Daoy (cell line): ENCODE data around the gene ZC3HAV1L. TPM values are rescaled to one million over a fixed set of nuclear protein-coding genes. Genes with fewer than 3 reads are reported as not detected.
A peak's percentile ranks its signal among the peaks of the same experiment; 100 is the strongest.
"Not testable (repeated sequence)": the region's sequence is repeated elsewhere in the genome, so short reads cannot be mapped to it uniquely, and the experiment has no call there.

Experiments used
- DNase-seq: peaks from one replicate; pipeline ENCODE4 v3.0.0-alpha.2; 2015; ENCODE audit warnings: low read depth
- total RNA-seq: library from RNA; depleted of rRNA; stranded (reverse); fragments of >200 nt; shearing (Covaris generic); gene quantifications from 2 replicates; pipeline ENCODE4 v1.2.3, GENCODE V29; 2014

ZC3HAV1L gene
- total RNA-seq, 1 experiment from 2014 or later: 7.9 TPM

DNA sequence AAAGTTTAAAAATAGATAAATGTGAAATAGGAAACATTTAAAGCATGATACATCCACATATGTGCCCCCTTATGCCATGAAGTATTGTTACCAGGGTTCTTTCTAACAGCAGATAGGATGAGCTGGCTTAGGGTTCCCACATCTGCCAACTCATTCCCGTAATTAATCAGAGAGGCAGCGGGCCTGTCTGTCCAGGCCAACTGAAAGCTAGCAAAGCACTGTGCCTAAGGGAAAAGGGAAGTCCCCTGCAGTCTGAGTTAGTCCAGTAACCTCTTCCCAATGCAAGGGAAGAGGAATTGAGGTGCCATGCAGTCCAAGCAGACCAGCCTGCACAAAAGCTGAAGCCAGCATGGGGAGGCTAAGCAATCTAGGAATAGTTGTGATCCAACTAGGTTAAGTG, 18.3 kb upstream of the ZC3HAV1L start:
- DNase-seq: no peak

DNA sequence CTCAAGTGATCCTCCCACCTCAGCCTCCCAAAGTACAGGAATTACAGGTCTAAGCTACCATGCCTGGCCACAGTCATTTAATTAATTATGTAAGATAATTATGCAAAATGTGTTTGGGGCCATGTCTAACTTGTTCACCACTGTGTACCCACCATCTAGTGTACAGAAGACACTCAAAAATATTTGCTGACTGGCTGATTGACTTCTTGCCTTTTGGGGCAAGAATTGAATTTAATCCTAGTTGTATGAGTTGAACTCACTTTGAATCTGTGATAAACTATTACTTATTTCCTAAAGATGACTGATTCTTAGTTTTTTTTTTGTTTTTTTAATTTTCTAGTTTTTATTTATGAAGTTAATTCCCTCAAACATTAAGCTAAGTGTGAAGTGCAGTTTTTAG, 15.8 kb upstream of the ZC3HAV1L start:
- DNase-seq: no peak

DNA sequence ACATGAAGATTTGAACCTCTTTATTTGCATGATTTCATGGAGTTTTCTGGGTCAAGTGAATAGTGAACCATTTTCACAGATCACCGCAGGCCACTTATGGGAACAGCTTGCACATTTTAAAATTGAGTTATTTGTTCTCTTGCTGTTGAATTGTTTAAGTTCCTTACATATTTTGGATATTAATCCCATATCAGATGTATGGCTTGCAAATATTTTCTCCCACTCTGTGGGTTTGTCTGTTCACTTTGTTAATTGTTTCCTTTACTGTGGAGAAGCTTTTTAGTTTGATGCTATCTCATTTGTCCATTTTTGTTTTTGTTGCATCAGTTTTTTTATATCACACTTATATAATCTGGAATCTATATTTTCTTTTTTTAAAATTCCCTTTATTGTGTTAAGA, 14.1 kb upstream of the ZC3HAV1L start:
- DNase-seq: no peak

DNA sequence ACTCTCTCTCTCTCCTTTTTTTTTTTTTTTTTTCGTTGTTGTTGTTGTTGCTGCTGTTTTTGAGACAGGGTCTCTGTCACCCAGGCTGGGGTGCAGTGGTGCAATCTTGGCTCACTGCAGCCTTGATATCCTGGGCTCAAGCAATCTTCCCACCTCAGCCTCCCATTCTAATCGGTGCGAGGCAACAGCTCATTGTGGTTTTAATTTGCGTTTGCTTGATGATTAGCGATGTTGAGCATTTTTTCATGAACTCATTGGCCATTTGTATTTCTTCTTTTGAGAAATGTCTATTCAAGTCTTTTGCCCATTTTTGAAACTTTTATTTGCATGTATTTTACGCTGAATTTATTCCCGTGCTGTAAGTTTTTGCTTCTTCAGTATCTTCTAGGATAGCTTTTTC, 13.3 kb upstream of the ZC3HAV1L start:
- DNase-seq: no peak

DNA sequence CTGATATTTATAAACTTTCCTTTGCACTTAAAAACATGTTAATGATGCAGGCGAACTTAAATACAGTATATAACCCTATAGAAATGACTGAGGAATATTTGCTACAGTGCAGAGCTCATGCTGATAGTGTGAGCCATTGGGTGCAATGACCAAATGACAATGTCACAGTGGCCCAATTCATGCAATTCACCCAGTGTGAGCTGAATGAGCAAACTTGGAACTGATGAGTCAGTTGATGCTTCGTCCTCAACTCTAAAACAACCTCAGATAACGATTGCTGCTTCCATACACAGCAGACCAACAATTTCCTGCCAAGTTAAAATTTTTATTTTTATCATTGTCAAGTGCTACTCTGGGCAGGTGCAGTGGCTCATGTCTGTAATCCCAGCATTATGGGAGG, 12.1 kb upstream of the ZC3HAV1L start:
- DNase-seq: no peak

DNA sequence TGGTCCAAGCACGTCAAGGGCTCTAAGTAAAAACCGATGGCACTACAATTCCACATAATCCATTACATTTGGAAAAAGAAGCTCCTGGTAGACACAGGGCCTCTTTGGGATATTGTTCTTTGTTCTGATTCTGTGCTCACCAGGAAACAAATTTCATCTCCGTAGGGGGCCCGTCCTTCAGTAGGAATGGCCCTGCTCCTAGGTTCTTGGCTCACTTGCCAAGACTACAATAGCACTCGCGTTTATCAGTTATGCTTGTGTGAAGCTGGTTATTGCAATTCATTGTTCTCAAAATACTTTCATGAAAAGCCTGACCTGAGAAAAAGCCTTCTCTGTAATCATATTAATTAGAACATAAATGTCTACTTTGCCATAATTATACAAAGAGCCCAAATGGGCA, 10.3 kb upstream of the ZC3HAV1L start:
- no peak for DNase-seq

DNA sequence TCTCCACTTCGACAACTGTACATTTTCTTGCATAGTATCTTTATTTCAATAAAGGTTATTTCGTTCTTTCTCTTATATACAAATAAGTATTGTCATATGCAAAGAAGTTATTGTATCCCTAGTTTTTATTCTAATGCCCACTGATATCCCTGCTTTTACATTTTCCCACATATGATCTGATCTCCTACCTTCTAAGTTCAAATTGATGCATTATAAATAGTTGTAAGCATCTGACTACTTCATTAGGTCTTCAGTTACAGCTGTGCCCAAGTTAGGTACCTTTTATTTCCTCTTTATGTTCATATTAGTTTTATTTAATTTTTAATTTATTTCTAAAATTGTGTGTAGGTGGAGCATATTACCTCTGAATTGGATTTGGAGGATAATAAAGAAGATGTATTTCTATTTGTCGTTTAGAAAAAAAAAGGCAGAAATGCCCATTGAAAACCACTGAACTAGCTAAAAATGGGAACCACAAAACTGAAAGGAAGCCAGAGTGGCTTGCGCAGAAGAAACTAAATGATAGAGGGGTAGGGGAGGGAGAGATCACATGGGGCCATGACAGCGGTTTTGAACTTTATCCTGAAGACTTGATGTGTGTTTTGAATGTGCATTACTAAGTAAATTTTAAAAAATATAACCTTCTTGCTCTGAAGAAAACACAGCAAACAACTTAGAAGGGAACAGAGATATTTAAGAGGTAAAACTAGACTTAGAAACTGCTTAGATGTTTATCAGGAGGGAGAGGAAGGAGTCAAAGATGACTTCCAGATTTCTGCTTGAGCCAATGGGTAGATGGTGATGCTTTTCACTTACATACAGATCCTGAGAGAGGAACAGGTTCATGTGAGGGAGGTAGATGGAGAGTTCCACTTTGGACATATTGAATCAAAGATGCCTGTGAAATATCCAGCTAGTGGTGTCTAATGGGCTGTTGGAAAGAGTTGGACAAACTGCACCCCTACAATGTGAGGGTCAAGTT, 9.3 kb upstream of the ZC3HAV1L start:
- no peak for DNase-seq

DNA sequence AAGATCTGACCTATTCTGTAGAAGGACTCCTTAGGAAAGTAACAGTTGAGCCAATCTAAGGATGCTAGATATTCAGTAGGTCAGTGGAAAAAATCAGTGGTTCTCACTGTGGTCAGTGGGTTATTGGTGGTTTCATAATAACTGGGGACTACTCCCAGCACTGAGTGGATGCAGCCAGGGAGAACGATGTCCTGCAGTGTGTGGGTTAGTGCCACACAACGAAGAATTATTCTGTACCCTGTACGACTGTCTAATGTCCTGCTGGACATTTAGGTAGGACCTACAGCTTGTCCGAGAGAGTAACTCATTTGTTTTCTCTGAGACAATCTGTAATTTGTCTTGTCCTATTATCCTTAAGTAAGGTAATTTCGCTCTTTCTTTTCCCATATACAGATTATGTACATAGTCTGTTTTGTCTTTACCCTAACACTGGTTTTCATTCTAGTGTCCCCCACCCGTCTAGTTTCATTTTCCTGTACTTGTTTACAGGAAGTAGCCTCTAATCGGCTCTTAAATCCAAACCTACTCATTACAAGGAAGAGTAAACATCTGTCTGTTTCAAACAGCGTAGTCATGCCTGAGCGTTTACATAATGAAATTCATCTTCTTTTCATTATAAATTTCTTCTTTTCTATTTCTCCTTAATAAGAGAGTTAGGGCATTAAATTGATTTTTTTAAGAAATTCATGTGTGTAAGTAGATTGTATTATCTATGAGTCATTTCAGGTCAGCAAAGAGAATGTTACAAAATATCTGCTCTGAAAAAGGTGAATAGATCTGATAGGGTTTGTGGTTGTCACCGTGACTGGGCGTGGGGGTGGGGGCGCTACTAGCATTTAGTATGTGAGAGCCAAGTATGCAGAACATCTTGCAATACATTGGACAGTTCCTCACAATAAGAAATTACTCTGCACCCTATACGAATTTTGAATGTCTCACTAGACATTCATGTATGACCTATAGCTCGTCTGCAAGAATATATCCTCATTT, 8.3 kb upstream of the ZC3HAV1L start:
- DNase-seq: no peak

DNA sequence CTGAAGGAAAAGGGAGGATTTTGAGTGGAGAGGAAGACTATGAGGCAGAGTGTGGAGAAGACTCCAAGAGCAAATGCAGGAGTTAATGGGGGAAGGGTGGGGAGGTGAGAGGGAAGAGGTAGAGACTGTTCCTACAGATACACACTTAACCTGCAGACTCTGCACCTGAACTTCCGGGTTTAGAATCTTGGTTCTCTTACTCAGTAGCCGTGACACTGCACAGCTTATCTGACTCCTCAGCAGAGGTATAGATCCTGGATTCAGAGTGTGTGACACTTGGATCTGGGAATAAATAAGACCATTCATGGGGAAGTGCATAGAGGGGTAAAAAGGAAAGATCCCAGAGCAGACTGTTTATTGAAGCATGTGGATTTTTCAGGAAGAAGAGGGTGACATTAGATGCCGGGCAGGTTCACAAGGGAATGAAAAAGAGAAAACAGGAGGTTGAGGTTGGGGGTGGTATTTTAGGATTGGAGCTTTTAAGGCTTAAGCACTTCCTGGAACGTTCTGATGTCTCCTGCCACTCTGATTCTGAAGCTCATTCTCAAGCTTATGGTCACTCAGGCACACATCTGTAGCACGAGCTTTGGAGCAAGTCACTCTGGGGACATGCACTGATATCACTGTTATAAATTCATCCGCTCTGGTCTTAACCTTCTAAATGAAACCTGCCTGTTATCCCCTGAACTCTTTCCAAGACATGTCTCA, 5.7 kb upstream of the ZC3HAV1L start:
- DNase-seq: no peak

DNA sequence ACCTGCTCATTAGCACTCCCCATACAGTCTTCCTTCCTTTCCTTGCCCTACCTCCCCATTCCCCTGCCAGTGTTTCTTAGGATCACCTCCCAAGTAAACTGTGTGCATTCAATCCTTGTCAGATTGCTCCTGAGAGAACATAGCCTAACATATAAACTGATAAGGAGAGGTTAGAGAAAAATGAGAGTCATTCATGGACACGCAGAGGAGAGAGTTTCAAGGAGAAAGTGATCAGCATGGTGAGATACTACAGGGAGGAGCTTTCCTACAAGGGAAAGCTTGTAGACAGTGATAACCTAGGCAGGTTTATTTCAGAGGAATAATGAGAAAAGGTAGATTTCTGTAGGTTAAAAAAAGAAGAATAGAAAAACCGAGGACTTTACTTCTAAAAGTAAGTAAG, 2.8 kb upstream of the ZC3HAV1L start:
- no peak for DNase-seq

DNA sequence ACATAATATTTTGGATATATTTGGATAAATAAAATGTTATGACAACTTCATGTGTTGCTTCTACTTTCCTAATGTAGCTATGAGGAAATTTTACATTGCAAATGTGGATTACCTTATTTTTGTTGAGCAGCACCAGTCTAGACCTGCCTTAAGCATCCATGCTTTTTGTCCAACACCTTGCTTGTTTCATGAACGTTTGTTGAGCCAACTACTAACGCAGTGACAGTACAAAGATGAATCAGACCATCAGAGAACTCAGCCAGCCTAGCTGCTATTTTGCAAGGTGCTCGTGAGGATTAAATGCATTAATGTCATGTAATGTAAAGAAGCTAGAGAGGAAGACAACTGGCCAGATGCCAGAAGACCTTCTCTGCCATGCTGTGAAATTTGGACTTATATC, 1.1 kb upstream of the ZC3HAV1L start:
- no peak for DNase-seq

DNA sequence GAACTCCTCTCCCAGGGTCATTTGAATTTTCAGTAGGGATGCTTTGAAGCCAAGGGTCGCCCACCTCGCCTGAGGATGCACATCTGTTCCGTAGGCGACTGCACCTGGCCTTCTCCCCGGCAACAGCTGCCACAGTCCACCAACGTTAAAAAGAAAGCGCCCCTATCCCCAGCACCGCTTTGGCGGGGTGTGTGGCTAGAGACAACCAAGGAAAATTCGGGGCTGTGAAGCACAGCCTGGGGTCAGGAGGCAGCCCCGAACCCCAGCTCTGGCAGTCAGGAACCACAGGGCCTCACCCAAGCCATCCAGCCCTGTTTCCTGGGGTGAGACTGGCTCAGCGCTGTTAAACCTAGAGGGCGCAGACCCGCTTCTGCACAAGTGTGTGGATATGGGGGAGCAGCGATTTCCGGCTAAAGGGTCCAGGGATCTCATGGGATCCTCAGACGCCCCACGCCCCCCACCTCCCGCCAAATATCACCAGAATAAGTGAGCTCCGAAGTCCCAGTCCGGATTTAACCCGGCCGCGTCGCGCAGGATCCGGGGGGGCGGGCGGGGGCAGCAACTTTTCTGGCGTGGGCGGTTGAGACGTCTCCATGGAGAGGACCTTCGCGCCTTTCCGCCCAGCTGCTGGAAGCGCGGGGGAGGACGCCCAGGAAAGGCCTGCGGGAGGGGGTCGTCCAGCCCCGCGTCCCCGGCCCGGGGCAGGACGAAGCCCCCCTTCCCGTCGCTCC, 822 bp downstream of the ZC3HAV1L start:
- DNase-seq: peak; percentile 50

DNA sequence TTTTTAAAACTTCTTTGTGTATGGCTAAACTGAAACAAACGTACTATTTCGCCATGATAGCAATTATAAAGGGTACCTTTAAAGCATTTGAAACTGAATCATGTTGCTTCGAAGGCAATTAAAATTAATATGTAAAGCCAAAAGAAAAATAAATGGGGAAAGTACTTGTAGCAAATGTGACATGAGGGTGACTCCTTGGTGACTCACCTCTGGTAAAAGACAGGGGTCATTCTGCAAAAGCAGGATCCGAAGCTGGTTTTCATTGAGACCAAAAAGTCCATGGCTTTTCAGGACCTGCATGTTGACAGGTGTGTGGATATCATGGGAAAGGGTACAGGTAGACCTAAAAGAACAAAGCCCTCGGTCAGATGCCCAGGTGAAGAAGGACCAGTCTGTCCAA, 1.5 kb downstream of the ZC3HAV1L start:
- peak; percentile 35 for DNase-seq

DNA sequence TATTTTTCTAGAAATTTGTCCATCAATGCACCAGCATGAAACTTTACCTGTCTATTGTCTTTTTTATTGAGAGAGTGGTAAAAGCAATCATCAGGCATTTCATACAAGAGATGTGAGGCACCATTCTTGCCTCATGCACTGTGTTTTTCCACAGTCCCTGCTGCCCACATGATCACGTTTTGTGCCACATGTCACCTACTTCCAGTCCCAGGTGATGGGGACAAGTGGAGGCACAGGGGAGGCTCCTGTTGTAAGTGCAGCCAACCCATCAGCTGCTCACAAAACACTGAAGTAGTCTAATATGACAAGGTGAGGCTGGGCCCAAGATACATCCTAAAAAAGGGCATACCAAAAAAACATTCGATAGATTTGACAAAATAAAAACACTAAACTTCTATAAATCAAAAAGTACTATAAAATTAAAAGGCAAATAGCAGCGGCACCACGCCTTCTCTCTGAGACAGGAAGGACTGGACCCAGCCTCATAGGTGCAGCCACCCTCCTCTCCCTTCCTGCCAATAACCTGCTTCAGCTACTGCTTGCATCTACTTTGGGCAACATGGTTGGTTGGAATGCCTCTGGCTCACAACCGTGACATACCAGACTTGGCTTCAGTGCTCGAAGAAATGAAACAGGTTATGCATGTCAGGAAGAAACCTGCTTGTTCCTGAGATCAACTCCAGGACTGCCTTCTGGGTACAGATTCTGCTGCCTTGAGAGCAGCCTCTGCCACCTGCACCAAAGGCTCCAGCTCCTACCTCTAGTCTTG, 2.3 kb downstream of the ZC3HAV1L start:
- DNase-seq: no peak

DNA sequence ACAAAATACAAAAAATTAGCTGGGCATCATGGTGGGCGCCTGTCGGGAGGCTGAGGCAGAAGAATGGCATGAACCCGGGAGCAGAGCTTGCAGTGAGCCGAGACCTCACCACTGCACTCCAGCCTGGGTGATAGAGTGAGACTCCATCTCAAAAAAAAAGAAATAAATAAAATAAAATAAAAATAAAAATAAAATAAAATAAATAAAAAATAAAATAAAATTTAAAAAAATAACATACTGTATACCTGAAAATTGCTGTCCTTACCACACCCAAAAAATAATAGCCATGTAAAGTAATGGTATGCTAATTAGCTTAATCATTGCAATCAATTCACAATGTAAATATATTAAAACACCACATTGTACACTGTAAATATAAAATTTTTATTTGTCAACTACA, 3.4 kb downstream of the ZC3HAV1L start:
- DNase-seq: no peak

DNA sequence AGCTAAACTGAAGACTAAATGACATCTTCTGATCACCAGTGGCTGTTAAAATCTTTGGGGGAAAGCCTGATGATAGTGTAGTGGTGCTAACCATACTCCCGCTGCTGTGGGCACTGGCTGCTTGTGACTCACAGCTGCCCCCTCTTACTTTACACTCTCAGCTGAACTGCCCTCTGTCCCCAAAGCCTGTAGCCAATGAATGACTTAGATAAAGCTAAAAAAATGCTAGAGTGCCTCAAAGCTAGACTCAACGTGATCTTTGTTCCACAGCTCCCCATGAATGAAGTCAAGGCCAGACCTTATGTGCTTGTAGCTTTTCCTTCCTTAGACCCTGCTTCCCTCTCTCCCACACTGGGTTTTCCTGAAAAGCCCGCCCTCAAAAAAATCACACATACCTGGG, 6.5 kb downstream of the ZC3HAV1L start:
- DNase-seq: no peak

DNA sequence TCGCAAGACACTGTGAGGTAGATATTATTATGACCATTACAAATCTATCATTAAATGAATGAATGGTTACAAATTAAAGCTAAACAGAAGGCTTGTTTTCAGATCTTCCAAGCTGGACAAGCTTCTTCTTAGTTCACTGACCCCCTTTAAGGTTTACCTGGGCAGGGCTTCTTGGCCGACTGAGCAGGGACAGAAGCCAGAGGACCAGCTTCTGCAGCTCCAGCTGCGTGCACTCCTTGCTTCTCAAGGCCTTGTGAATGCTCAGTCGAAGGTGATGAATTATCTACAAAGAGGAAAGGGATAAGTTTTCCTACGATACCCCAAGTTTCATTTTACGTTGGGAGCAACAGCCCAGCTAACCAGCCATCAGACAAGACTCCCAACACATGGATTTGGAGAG, 9.3 kb downstream of the ZC3HAV1L start:
- DNase-seq: no peak

DNA sequence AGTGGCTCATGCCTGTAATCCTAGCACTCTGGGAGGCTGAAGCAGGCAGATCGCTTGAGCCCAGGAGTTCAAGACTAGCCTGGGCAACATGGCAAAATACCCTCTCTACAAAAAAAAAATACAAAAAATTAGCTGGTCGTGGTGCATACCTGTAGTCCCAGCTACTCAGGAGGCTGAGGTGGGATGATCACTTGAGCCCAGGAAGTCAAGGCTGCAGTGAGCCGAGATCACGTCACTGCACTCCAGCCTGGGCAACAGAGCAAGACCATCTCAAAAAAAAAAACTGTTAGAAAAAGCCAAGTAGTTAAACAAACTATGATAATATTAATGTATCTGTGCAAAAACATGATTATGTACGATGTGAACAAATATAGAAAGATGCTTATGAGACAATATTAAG, 10.0 kb downstream of the ZC3HAV1L start:
- not testable (repeated sequence) for DNase-seq

DNA sequence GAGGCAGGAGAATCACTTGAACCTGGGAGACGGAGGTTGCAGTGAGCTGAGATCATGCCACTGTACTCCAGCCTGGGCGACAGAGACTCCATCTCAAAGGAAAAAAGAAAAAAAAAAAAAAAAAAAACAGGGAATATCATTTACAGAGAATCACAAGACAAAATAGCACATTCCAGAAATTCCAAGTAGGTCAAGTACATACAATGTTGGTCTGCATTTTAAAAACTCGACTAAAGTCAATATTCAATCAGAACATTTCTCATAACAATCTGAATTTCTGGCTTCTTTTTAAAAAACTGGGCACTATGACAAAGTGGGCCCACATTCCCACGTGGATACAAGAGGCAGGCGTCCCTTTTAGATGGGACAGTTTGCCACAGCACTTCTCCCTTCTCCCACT, 12.8 kb downstream of the ZC3HAV1L start:
- DNase-seq: no peak

DNA sequence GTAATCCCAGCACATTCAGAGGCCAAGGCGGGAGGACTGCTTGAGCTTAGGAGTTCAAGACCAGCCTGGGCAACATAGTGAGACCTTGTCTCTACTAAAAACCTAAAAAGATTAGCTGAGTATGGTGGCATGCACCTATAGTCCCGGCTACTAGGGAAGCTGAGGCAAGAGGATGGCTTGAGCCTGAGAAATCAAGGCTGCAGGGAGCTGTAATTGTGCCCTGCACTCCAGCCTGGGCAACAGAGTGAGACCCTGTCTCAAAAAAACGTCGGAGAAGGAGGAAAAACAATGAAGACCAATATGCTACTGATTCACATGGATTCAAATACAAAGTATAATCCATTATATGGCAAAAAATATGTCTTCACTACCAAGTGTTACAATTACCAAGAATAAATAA, 13.6 kb downstream of the ZC3HAV1L start:
- no peak for DNase-seq
